ENCODE measurements around the gene MBD5. TPM values are rescaled to one million over a fixed set of nuclear protein-coding genes. Genes with fewer than 3 reads are reported as not detected.

The MBD5 gene
- total and polyA plus RNA-seq, 11 donors, result 6.8 to 44.4 (median 24.9) TPM

DNA sequence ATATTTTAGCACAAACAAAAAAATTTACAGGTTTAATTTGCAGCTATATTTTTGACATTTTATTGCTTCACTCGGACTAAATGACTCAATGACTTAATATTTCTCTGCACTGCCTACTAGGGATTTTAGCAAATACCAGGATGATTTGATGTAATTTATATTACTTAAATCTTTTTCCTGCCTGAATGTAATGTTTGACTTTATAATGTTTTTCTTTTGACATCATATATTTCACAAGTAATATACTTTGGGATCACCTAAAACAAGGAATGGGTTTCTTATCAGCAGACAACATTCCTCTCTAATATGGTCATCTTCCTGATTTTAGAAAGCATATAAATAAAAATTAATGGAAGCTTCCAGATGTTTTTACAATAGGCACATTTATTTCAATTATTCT lies 370.4 kb downstream of the MBD5 start:
- H3K4me1 ChIP-seq, result peaks cover 0 to 20% (median 5%) of the 10 kb centered on the region in 12 donors
- WGBS, 4 donors, result 76 to 79% (median 77%) methylated on average over 1 of the region's 1 CpG
- DNase-seq (no peak), ATAC-seq (no peak)
- intact Hi-C loops (cut with DNase I), result no loop called here
- no peaks in the 10 kb centered on the region for H3K36me3 ChIP-seq
- TF ChIP-seq CTCF (IDR thresholded peaks at IDR 0.05), result no peak
- H3K9me3 ChIP-seq, result peaks cover 0 to 8% (median 0%) of the 10 kb centered on the region in 12 donors
- no peak overlapping the region for H3K27ac ChIP-seq
- H3K4me3 ChIP-seq, result no peak overlapping the region
- H3K27me3 ChIP-seq, result no peaks in the 10 kb centered on the region

DNA sequence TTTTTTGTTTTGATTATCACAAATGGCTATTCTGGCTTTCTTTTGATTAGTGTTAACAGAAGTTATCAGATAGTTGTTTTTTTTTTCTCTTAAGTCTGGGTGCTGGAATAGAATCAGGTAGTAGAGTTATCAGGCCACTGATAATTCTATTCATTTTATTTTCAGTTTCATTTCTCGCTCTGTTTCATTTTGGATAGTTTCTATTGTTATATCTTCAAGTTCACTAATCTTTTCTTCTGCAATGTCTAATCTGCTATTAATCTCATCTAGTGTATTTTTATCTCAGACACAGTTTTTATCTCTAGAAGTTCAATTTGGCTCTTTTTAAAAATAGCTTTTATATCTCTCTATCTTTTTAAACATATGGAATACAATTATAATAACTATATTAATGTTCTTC lies 381.9 kb downstream of the MBD5 start:
- 92 to 96% (median 95%) methylated on average over 1 of the region's 1 CpG for WGBS, 4 donors
- no peaks in the 10 kb centered on the region for H3K4me1 ChIP-seq
- TF ChIP-seq POLR2A (IDR thresholded peaks at IDR 0.05) (no peak), CTCF (IDR thresholded peaks at IDR 0.05) (no peak)
- H3K36me3 ChIP-seq, result no peaks in the 10 kb centered on the region
- H3K27ac ChIP-seq, result no peak overlapping the region
- no peak for DNase-seq
- H3K27me3 ChIP-seq, result no peaks in the 10 kb centered on the region
- intact Hi-C loops (cut with DNase I), result no loop called here
- H3K4me3 ChIP-seq, result no peak overlapping the region
- ATAC-seq, result no peak
- H3K9me3 ChIP-seq, result peaks cover 0 to 13% (median 0%) of the 10 kb centered on the region in 12 donors

DNA sequence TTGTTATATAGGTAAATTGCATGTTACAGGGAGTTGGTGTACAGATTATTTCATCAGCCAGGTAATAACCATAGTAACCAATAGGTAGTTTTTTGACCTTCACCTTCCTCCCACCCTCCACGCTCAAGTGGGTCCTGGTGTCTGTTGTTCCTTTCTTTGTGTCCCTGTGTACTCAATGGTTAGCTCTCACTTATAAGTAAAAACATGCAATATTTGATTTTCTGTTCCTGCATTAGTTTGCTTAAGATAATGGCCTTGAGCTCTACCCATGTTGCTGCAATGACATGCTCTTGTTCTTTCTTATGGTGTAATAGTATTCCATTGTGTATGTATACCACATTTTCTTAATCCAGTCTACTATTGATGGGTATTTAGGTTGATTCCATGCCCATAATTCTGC lies 390.0 kb downstream of the MBD5 start:
- 96 to 100% (median 99%) methylated on average over 1 of the region's 1 CpG for WGBS, 4 donors
- H3K4me3 ChIP-seq, result no peak overlapping the region
- DNase-seq, result no peak
- ATAC-seq, result no peak
- intact Hi-C loops (cut with DNase I), result no loop called here
- peaks cover 0 to 2% (median 0%) of the 10 kb centered on the region in 9 donors for H3K36me3 ChIP-seq
- H3K9me3 ChIP-seq, result peaks cover 0 to 44% (median 15%) of the 10 kb centered on the region in 12 donors
- no peak overlapping the region for H3K27ac ChIP-seq
- TF ChIP-seq POLR2A (IDR thresholded peaks at IDR 0.05) (no peak), CTCF (IDR thresholded peaks at IDR 0.05) (no peak)
- no peaks in the 10 kb centered on the region for H3K27me3 ChIP-seq
- H3K4me1 ChIP-seq, result no peaks in the 10 kb centered on the region

DNA sequence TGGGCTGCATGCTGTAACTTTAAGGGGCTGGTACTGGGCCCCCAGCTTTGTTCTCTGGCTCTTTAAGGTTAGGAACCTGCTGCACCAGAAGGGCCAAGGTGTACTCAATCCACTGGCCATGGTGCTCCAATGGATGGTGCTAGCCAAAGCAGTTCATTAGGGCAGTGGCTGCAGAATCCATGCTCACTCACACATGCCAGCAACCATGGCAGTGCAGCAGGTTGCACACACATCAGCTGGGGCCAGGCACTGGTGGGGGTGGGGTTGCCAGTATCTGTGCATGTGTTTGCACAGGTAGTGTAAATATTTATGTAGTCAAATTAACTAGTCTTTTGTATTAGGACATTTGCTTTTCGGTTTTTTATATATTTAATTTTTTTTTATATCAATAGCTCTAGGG lies 395.4 kb downstream of the MBD5 start:
- Histone ChIP-seq H3K9me3 (peaks cover 0 to 57% (median 15%) of the 10 kb centered on the region in 12 donors), H3K27ac (no peak overlapping the region), H3K27me3 (no peaks in the 10 kb centered on the region), H3K4me1 (no peaks in the 10 kb centered on the region), H3K36me3 (peaks cover 0 to 5% (median 0%) of the 10 kb centered on the region in 9 donors), H3K4me3 (no peak overlapping the region)
- ATAC-seq (no peak), DNase-seq (peak in 1 of 5 donors; percentile 16)
- 96 to 100% (median 98%) methylated on average over 1 of the region's 1 CpG for WGBS, 4 donors
- no peak for TF ChIP-seq POLR2A (IDR thresholded peaks at IDR 0.05)
- no peak for TF ChIP-seq CTCF (IDR thresholded peaks at IDR 0.05)
- intact Hi-C loops (cut with DNase I), result no loop called here
